ENCODE measurements around the gene ANK3.
"Not testable (repeated sequence)": the region's sequence is repeated elsewhere in the genome, so short reads cannot be mapped to it uniquely, and the experiment has no call there.

The ANK3 gene

GRCh38 chr10:60073781-60074656, 315.7 kb downstream of the ANK3 start:
- DNase-seq, result no peak

- no peak for DNase-seq
Measured at GRCh38 chr10:60073397-60073780, 316.3 kb downstream of the ANK3 start.

- DNase-seq, result no peak
Measured at GRCh38 chr10:60069311-60069710, 320.4 kb downstream of the ANK3 start.

DNA sequence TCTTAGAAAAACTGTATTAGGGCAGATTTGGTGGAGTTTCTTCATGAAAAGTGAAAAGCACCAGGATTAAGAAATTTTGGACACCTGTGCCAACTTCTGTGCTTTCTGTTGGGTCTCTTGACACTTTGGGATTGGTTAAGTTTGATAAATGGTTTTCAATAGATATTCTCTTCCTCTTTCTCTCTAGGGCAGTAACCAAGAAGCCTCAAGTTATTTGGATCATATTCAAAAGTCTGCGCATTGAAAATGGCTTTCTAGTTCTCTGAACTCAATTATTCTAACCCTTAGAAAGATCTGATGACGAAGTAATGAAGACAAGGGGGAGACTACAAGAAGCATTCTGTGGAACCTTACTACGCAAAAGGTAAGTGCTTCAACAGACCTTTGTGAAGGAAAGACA, 339.3 kb downstream of the ANK3 start:
- no peak for DNase-seq

GRCh38 chr10:60048091-60048501, 341.6 kb downstream of the ANK3 start:
- DNase-seq, result no peak

DNA sequence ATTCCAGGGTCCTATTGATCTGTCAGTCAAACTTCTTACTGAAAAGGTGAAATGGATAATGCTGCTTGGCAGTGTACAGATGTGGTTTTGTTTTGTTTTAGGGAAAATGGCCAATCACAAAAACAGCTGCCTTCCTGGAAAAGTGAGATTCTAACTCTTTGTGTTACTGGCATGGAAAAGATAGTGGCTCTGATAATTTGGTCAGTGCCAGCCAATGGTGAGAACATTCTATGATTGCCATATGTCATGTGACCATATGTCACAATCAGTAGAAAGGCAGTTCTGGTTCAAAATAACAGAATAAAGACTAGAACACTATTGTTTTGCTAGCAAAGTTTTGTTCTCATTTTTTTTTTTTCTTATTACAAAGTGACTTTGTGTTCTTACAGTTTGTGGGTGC, 344.1 kb downstream of the ANK3 start:
- DNase-seq, result no peak

- no peak for DNase-seq
Measured at GRCh38 chr10:60044971-60045370, 344.7 kb downstream of the ANK3 start.

GRCh38 chr10:60044242-60044641, 345.4 kb downstream of the ANK3 start:
- no peak for DNase-seq

DNA sequence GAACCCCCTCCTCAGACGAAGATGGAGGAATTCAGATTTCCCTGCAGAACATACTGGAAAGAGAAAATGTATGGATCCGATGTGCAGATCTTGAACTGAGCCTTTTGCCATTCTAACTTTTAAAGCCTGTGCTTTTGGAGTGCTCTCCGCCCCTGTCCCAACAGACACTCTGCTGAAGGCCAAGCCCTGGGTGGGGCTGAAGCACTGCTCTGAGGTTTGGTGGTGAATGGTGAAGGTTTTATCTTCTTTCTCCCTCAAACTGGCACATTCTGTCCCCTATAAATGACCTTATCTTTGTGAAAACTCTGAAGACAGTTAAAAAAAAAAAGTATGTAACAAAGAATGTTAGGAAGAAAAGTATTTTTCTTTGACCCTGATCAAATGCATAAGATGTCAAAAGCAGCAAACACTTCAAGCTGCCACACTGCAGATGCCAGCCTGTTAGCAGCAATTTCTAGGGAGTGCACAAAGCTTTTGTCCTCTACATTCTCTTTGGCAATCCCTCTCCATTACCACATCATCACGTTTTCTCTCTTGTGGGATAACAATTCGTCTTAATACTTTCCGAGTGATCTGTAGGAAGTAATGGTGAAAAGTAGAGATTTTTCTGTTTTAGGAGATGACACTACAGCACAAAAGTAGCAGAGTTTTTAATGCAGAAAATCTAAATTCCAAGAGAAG, 346.0 kb downstream of the ANK3 start:
- no peak for DNase-seq

GRCh38 chr10:60042914-60043313, 346.8 kb downstream of the ANK3 start:
- no peak for DNase-seq

GRCh38 chr10:60042262-60042661, 347.4 kb downstream of the ANK3 start:
- no peak for DNase-seq

- no peak for DNase-seq
Measured at GRCh38 chr10:60041489-60042133, 348.1 kb downstream of the ANK3 start.

- DNase-seq, result no peak
Measured at GRCh38 chr10:60040014-60040662, 349.5 kb downstream of the ANK3 start.

GRCh38 chr10:60035984-60036383, 353.7 kb downstream of the ANK3 start:
- DNase-seq, result no peak

- not testable (repeated sequence) for DNase-seq
Measured at GRCh38 chr10:60035375-60035774, 354.3 kb downstream of the ANK3 start.

GRCh38 chr10:60032723-60033122, 357.0 kb downstream of the ANK3 start:
- DNase-seq, result peak in 2 of 4 experiments; percentile 1 to 8

- no peak for DNase-seq
Measured at GRCh38 chr10:60031664-60032063, 358.0 kb downstream of the ANK3 start.

GRCh38 chr10:60031183-60031582, 358.5 kb downstream of the ANK3 start:
- no peak for DNase-seq

DNA sequence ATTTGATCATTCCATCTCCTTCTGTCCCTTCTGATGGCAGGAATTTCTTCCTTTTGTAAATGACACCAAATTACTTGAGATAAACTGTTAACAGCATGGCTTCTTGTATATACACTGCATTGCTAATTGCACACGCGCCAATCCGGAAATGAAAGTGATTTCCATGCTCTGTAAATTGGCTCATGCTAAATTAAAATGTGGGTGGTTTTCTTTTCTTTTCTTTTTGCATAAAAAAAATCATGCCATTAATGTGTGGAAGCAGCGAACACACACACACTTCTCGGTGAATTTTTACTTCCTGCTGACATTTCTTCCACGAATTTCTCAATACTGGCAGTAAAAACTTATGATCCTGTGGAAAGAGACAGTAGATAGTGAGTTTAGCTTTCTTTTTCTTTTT, 360.2 kb downstream of the ANK3 start:
- no peak for DNase-seq

DNA sequence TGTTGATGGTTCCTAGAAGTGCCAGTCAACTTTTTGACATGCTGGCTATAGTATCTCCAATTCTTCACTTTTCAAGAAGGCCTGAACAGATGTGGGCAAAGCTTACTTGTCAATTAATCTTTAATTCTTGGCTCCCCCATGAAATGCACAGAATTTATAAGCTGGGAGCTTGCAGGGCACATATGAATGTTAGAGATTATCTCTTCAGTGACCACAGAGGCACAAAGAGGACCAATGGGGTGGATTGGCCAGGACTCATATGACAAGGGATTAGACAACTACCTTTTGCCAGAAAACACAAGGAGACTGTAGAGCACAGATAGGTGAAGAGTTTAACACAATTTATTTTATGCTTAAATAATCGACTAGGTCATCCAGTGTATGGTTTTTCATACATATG, 361.6 kb downstream of the ANK3 start:
- no peak for DNase-seq

DNA sequence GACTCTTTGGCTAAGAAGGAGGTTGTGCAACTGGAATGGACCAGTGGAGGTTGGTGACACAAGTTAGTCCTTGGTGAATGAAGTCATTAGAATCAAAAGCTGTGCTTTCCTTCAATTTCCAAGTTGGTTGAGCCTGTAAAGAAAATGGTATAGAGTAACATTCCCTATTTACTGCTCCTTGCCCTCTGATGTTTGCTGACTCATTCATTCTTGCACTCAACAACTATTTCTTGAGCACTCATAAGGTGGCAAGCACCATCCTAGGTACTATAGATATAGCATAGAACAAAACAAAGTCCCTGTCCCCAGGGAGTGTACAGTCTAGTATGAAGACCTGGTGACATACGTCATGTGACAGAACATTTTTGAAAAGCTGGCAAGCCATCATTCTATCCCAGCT, 364.4 kb downstream of the ANK3 start:
- no peak for DNase-seq

GRCh38 chr10:60024506-60024905, 365.2 kb downstream of the ANK3 start:
- no peak for DNase-seq

DNA sequence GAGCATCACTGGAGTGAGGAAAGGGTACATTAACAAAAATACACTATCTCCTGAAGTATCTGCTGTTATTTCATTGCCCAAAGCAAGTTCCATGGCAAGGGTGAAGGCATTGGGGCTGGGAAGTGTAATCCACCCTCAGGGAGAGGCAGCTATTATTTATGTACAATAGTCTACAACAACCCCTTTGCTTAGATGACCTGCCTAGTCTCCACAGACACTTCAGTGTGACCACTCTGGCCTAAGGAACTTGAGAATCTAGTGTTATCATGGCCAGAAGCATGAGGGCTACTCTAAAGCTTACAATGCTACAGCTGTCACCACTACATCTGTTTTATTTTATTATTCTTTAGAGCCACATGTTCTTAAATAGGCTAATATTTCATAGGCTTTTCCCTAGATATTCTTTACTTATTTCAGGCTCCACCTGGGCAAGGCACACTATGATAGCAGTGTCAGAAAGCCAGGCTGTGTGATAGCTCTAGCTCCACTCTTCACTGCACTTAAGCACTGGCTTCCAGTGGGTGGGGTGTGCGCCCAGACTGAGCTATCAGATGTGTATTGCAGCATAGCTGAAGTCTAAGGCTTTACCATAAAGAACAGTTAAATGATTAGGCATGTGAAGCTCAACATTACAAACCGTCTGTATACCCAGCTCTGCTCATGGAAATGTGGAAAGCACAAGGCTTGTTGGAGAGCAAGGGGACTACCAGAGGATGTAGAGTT, 366.4 kb downstream of the ANK3 start:
- DNase-seq, result no peak
